ENCODE results near the gene MYOZ3.

GRCh38 chr5:150612405-150612804 is 48.6 kb upstream of the MYOZ3 start:
- TF ChIP-seq CTCF (conservative IDR thresholded peaks at IDR 0.05) (no peak), ZFX (IDR thresholded peaks at IDR 0.05) (no peak)
